ENCODE measurements around the gene LRMDA.

Gene LRMDA

GRCh38 chr10:75845176-75845947 is 413.9 kb downstream of the LRMDA start:
- POLR2A ChIA-PET: no interaction called here

GRCh38 chr10:75847477-75847876 is 416.1 kb downstream of the LRMDA start:
- TF ChIP-seq ATF2 (tag by site-specific recombination; IDR thresholded peaks at IDR 0.05; ENCODE audit: low read depth) (peak; percentile 73), ZNF2 (tag by site-specific recombination; IDR thresholded peaks at IDR 0.05) (no peak), ZSCAN30 (tag by site-specific recombination; IDR thresholded peaks at IDR 0.05) (no peak), ZNF548 (tag by site-specific recombination; IDR thresholded peaks at IDR 0.05) (no peak), ZNF670 (tag by site-specific recombination; IDR thresholded peaks at IDR 0.05; ENCODE audit: low read depth) (no peak), ZBTB48 (tag by site-specific recombination; IDR thresholded peaks at IDR 0.05) (no peak)
- TF ChIP-seq, protein P1, sequence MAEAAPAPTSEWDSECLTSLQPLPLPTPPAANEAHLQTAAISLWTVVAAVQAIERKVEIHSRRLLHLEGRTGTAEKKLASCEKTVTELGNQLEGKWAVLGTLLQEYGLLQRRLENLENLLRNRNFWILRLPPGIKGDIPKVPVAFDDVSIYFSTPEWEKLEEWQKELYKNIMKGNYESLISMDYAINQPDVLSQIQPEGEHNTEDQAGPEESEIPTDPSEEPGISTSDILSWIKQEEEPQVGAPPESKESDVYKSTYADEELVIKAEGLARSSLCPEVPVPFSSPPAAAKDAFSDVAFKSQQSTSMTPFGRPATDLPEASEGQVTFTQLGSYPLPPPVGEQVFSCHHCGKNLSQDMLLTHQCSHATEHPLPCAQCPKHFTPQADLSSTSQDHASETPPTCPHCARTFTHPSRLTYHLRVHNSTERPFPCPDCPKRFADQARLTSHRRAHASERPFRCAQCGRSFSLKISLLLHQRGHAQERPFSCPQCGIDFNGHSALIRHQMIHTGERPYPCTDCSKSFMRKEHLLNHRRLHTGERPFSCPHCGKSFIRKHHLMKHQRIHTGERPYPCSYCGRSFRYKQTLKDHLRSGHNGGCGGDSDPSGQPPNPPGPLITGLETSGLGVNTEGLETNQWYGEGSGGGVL (tag by site-specific recombination; IDR thresholded peaks at IDR 0.05): no peak
- TF ChIP-seq, protein P2, sequence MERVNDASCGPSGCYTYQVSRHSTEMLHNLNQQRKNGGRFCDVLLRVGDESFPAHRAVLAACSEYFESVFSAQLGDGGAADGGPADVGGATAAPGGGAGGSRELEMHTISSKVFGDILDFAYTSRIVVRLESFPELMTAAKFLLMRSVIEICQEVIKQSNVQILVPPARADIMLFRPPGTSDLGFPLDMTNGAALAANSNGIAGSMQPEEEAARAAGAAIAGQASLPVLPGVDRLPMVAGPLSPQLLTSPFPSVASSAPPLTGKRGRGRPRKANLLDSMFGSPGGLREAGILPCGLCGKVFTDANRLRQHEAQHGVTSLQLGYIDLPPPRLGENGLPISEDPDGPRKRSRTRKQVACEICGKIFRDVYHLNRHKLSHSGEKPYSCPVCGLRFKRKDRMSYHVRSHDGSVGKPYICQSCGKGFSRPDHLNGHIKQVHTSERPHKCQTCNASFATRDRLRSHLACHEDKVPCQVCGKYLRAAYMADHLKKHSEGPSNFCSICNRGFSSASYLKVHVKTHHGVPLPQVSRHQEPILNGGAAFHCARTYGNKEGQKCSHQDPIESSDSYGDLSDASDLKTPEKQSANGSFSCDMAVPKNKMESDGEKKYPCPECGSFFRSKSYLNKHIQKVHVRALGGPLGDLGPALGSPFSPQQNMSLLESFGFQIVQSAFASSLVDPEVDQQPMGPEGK (tag by site-specific recombination; IDR thresholded peaks at IDR 0.05): no peak
- H3K27ac ChIP-seq (ENCODE audit: extremely low read depth, low read depth, low read length): no peak overlapping the region
- POLR2A ChIA-PET: no interaction called here
- no peak overlapping the region for H3K4me3 ChIP-seq (ENCODE audit: low read depth, low read length)
- no peaks in the 10 kb centered on the region for H3K4me1 ChIP-seq (ENCODE audit: control insufficient read depth, insufficient read depth, low read length)
- CTCF ChIA-PET: no interaction called here
- H3K9me3 ChIP-seq (ENCODE audit: control insufficient read depth, insufficient read depth, low read depth, low read length): no peaks in the 10 kb centered on the region
- H3K36me3 ChIP-seq (ENCODE audit: control insufficient read depth in 2 of 2, insufficient read depth in 1 of 2, low read length in 2 of 2): no peaks in the 10 kb centered on the region

More at GRCh38 chr10:75845176-75845947, 413.9 kb downstream of the LRMDA start:
- H3K27ac ChIP-seq (ENCODE audit: extremely low read depth, low read depth, low read length): no peak overlapping the region
- no peak overlapping the region for H3K4me3 ChIP-seq (ENCODE audit: low read depth, low read length)
- CTCF ChIA-PET: interaction anchor here (0.6 to 1.2 kb wide), 3 partner anchors 7 to 450 kb away, joined by 3 read pairs; no protein-coding TSS in a partner anchor
- no peaks in the 10 kb centered on the region for H3K4me1 ChIP-seq (ENCODE audit: control insufficient read depth, insufficient read depth, low read length)
- TF ChIP-seq ZNF132 (tag by site-specific recombination; IDR thresholded peaks at IDR 0.05; ENCODE audit: borderline replicate concordance): no peak
- no peaks in the 10 kb centered on the region for H3K36me3 ChIP-seq (ENCODE audit: control insufficient read depth in 2 of 2, insufficient read depth in 1 of 2, low read length in 2 of 2)
- H3K9me3 ChIP-seq (ENCODE audit: control insufficient read depth, insufficient read depth, low read depth, low read length): no peaks in the 10 kb centered on the region

- ChIA-PET POLR2A (no interaction called here), CTCF (interaction anchor here (0.5 to 1.3 kb wide), 3 partner anchors 7 to 450 kb away, joined by 3 read pairs; no protein-coding TSS in a partner anchor)
- H3K9me3 ChIP-seq (ENCODE audit: control insufficient read depth, insufficient read depth, low read depth, low read length): no peaks in the 10 kb centered on the region
- H3K4me3 ChIP-seq (ENCODE audit: low read depth, low read length): no peak overlapping the region
- no peaks in the 10 kb centered on the region for H3K4me1 ChIP-seq (ENCODE audit: control insufficient read depth, insufficient read depth, low read length)
- no peak overlapping the region for H3K27ac ChIP-seq (ENCODE audit: extremely low read depth, low read depth, low read length)
- no peaks in the 10 kb centered on the region for H3K36me3 ChIP-seq (ENCODE audit: control insufficient read depth in 2 of 2, insufficient read depth in 1 of 2, low read length in 2 of 2)
- TF ChIP-seq SCRT1 (tag by site-specific recombination; IDR thresholded peaks at IDR 0.05; ENCODE audit: borderline replicate concordance) (no peak), ZSCAN23 (tag by site-specific recombination; IDR thresholded peaks at IDR 0.05) (no peak), ZNF555 (tag by site-specific recombination; conservative IDR thresholded peaks at IDR 0.05) (no peak), ZNF366 (tag by site-specific recombination; conservative IDR thresholded peaks at IDR 0.05) (no peak), ZNF791 (tag by site-specific recombination; IDR thresholded peaks at IDR 0.05) (no peak), YY1 (tag by site-specific recombination; IDR thresholded peaks at IDR 0.05) (no peak), GLI4 (tag by site-specific recombination; IDR thresholded peaks at IDR 0.05) (no peak), WT1 (tag by site-specific recombination; IDR thresholded peaks at IDR 0.05) (no peak), ZNF747 (tag by site-specific recombination; IDR thresholded peaks at IDR 0.05) (no peak), ZFP37 (tag by site-specific recombination; IDR thresholded peaks at IDR 0.05) (no peak), HOXD13 (CRISPR knock-in tag; IDR thresholded peaks at IDR 0.05; ENCODE audit: borderline replicate concordance) (no peak), SALL2 (tag by site-specific recombination; IDR thresholded peaks at IDR 0.05; ENCODE audit: borderline replicate concordance) (no peak), ZNF670 (tag by site-specific recombination; IDR thresholded peaks at IDR 0.05; ENCODE audit: low read depth) (no peak)
- TF ChIP-seq, protein P3, sequence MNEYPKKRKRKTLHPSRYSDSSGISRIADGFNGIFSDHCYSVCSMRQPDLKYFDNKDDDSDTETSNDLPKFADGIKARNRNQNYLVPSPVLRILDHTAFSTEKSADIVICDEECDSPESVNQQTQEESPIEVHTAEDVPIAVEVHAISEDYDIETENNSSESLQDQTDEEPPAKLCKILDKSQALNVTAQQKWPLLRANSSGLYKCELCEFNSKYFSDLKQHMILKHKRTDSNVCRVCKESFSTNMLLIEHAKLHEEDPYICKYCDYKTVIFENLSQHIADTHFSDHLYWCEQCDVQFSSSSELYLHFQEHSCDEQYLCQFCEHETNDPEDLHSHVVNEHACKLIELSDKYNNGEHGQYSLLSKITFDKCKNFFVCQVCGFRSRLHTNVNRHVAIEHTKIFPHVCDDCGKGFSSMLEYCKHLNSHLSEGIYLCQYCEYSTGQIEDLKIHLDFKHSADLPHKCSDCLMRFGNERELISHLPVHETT (tag by site-specific recombination; IDR thresholded peaks at IDR 0.05): no peak
Measured at GRCh38 chr10:75851580-75852345, 420.3 kb downstream of the LRMDA start.
